H1 (cell line): ENCODE measurements around the gene THBD. TPM values are rescaled to one million over a fixed set of nuclear protein-coding genes. Genes with fewer than 3 reads are reported as not detected.

Source experiments
- EGR1 ChIP-seq: IDR thresholded peaks from 2 replicates; pipeline ENCODE4 v1.6.1; 2011; ENCODE audit warnings: low read depth, low read length, borderline replicate concordance
- GABPA ChIP-seq: IDR thresholded peaks from 2 replicates; pipeline ENCODE4 v1.6.1; 2011; ENCODE audit warnings: mild to moderate bottlenecking, low read length, moderate library complexity, borderline replicate concordance; ENCODE audit not compliant: insufficient read depth
- PHF8 ChIP-seq: fragments of 200-600 bp; sonication (generic); conservative IDR thresholded peaks from 2 replicates; pipeline ENCODE4 v1.7.1; 2012; ENCODE audit warnings: low read depth, mild to moderate bottlenecking, inconsistent platforms, low read length, moderate library complexity
- polyA plus RNA-seq, 7 experiments: library from polyadenylated mRNA; depleted of rRNA in 3 of 7; stranded (reverse) in 5 of 7; unstranded in 2 of 7; fragments of >200 nt in 5 of 7; fragments of 200-250 nt in 2 of 7; gene quantifications; 1 replicate in 5 of 7; 2 replicates in 1 of 7; 4 replicates in 1 of 7; pipeline versions ENCODE4 v1.2.1 to v1.2.3, GENCODE V29; 2011 to 2013; ENCODE audit warnings: missing spikeins in 2 of 7, mixed read lengths in 2 of 7
- total RNA-seq: library from RNA; stranded (reverse); fragmentation: NEBNext Ultra II Directional; extraction: Animal tissue kit (Norgen Biotek cat#: 25700); gene quantifications from 2 replicates; pipeline ENCODE4 v1.2.1, GENCODE V29; 2021

Gene THBD
- total and polyA plus RNA-seq, 2 of the 8 experiments (the other 6 are each of a cell fraction or from before 2014, with no cell fraction given), result 0.21 to 0.43 TPM

GRCh38 chr20:23039136-23039875, 10.2 kb downstream of the THBD start (continued):
- TF ChIP-seq PHF8 (no peak), GABPA (no peak), EGR1 (no peak)
- TF ChIP-seq, all 59 proteins: peak for 0
